ENCODE results near the gene MLYCD.

Gene MLYCD

GRCh38 chr16:83968306-83968851, 69.5 kb downstream of the MLYCD start:
- DNase-seq, result no peak

- peak in 1 of 56 donors; percentile 21 for DNase-seq
Measured at GRCh38 chr16:83968891-83969649, 70.2 kb downstream of the MLYCD start.

GRCh38 chr16:83969771-83970429, 71.0 kb downstream of the MLYCD start:
- DNase-seq, result peak in 12 of 56 donors; percentile 24 to 62 (median 35)

GRCh38 chr16:83970430-83970815, 71.5 kb downstream of the MLYCD start:
- no peak for DNase-seq

GRCh38 chr16:83971165-83972130, 72.5 kb downstream of the MLYCD start:
- peak in 6 of 56 donors; percentile 26 to 45 (median 32) for DNase-seq

GRCh38 chr16:83972256-83973008, 73.5 kb downstream of the MLYCD start:
- DNase-seq, result no peak

GRCh38 chr16:83973077-83973476, 74.2 kb downstream of the MLYCD start:
- no peak for DNase-seq

GRCh38 chr16:83973581-83974385, 74.9 kb downstream of the MLYCD start:
- DNase-seq, result no peak

- DNase-seq, result peak in 29 of 56 donors; percentile 16 to 72 (median 33)
Measured at GRCh38 chr16:83974475-83974874, 75.6 kb downstream of the MLYCD start.

- no peak for DNase-seq
Measured at GRCh38 chr16:83975590-83976260, 76.8 kb downstream of the MLYCD start.
